HEK293 (cell line): ENCODE data around the gene TMEM203.

ENCODE experiments used
- AEBP2 ChIP-seq: fragments of 450-650 bp; formaldehyde crosslinking; IDR thresholded peaks from 2 replicates; pipeline ENCODE4 v1.5.1; 2016; ENCODE audit warnings: missing biosample characterization, missing genetic modification characterization, borderline replicate concordance
- EGR2 ChIP-seq: fragments of 450-650 bp; formaldehyde crosslinking; IDR thresholded peaks from 2 replicates; pipeline ENCODE4 v1.5.1; 2016; ENCODE audit warnings: low read depth, missing biosample characterization, missing genetic modification characterization
- GLI2 ChIP-seq: fragments of 450-650 bp; formaldehyde crosslinking; IDR thresholded peaks from 2 replicates; pipeline ENCODE4; 2017; ENCODE audit warnings: missing biosample characterization, missing genetic modification characterization, low read depth, borderline replicate concordance
- KLF17 ChIP-seq: fragments of 450-650 bp; formaldehyde crosslinking; IDR thresholded peaks from 2 replicates; pipeline ENCODE4 v1.5.1; 2016; ENCODE audit warnings: missing biosample characterization, missing genetic modification characterization
- MEIS1 ChIP-seq: sonication (generic); formaldehyde crosslinking; IDR thresholded peaks from 2 replicates; pipeline ENCODE4 v1.8.1; 2022; ENCODE audit warnings: missing genetic modification reagents, mild to moderate bottlenecking, borderline replicate concordance
- SALL2 ChIP-seq: fragments of 450-650 bp; formaldehyde crosslinking; IDR thresholded peaks from 2 replicates; pipeline ENCODE4 v1.5.0; 2017; ENCODE audit warnings: missing biosample characterization, mild to moderate bottlenecking, missing genetic modification characterization, borderline replicate concordance
- SP3 ChIP-seq: fragments of 450-650 bp; formaldehyde crosslinking; IDR thresholded peaks from 2 replicates; pipeline ENCODE4 v1.5.1; 2016; ENCODE audit warnings: missing biosample characterization, missing genetic modification characterization
- ZBTB49 ChIP-seq: fragments of 450-650 bp; formaldehyde crosslinking; IDR thresholded peaks from 2 replicates; pipeline ENCODE4 v1.5.1; 2016; ENCODE audit warnings: missing biosample characterization, missing genetic modification characterization, low read depth
- ZBTB7A ChIP-seq: fragments of 450-650 bp; formaldehyde crosslinking; IDR thresholded peaks from 2 replicates; pipeline ENCODE4 v1.5.1; 2016; ENCODE audit warnings: low read depth, missing biosample characterization, missing genetic modification characterization
- ZFHX2 ChIP-seq: fragments of 450-650 bp; formaldehyde crosslinking; conservative IDR thresholded peaks from 2 replicates; pipeline ENCODE4 v1.5.1; 2016; ENCODE audit warnings: missing biosample characterization, missing genetic modification characterization
- ZFP3 ChIP-seq: fragments of 450-650 bp; formaldehyde crosslinking; IDR thresholded peaks from 2 replicates; pipeline ENCODE4 v1.5.1; 2016; ENCODE audit warnings: low read depth, missing biosample characterization, missing genetic modification characterization
- ZNF133 ChIP-seq: fragments of 450-650 bp; formaldehyde crosslinking; IDR thresholded peaks from 2 replicates; pipeline ENCODE4 v1.5.1; 2016; ENCODE audit warnings: missing biosample characterization, missing genetic modification characterization
- ZNF169 ChIP-seq: fragments of 450-650 bp; formaldehyde crosslinking; IDR thresholded peaks from 2 replicates; pipeline ENCODE4 v1.5.1; 2016; ENCODE audit warnings: missing biosample characterization, missing genetic modification characterization
- ZNF184 ChIP-seq: fragments of 450-650 bp; IDR thresholded peaks from 2 replicates; pipeline ENCODE4 v1.5.1; 2018; ENCODE audit warnings: missing biosample characterization, mild to moderate bottlenecking, missing genetic modification characterization
- ZNF302 ChIP-seq: fragments of 450-650 bp; formaldehyde crosslinking; IDR thresholded peaks from 2 replicates; pipeline ENCODE4 v1.5.1; 2016; ENCODE audit warnings: missing biosample characterization, missing genetic modification characterization, low read depth
- ZNF324 ChIP-seq: fragments of 450-650 bp; formaldehyde crosslinking; IDR thresholded peaks from 2 replicates; pipeline ENCODE4 v1.5.1; 2016; ENCODE audit warnings: missing biosample characterization, missing genetic modification characterization
- ZNF391 ChIP-seq: fragments of 450-650 bp; formaldehyde crosslinking; IDR thresholded peaks from 2 replicates; pipeline ENCODE4 v1.5.1; 2016; ENCODE audit warnings: low read depth, missing biosample characterization, missing genetic modification characterization, borderline replicate concordance
- ZNF398 ChIP-seq: fragments of 450-650 bp; formaldehyde crosslinking; IDR thresholded peaks from 2 replicates; pipeline ENCODE4 v1.5.1; 2017; ENCODE audit warnings: missing biosample characterization, missing genetic modification characterization
- ZNF433 ChIP-seq: fragments of 450-650 bp; formaldehyde crosslinking; IDR thresholded peaks from 2 replicates; pipeline ENCODE4 v1.5.1; 2016; ENCODE audit warnings: missing biosample characterization, missing genetic modification characterization, low read depth
- ZNF510 ChIP-seq: fragments of 450-650 bp; formaldehyde crosslinking; IDR thresholded peaks from 2 replicates; pipeline ENCODE4 v1.5.1; 2018; ENCODE audit warnings: mild to moderate bottlenecking, missing genetic modification characterization, missing biosample characterization; ENCODE audit not compliant: insufficient replicate concordance
- ZNF544 ChIP-seq: fragments of 450-650 bp; formaldehyde crosslinking; IDR thresholded peaks from 2 replicates; pipeline ENCODE4 v1.5.0; 2017; ENCODE audit warnings: missing biosample characterization, missing genetic modification characterization
- ZNF560 ChIP-seq: fragments of 450-650 bp; formaldehyde crosslinking; IDR thresholded peaks from 2 replicates; pipeline ENCODE4 v1.5.1; 2017; ENCODE audit warnings: missing biosample characterization, missing genetic modification characterization, borderline replicate concordance
- ZNF596 ChIP-seq: fragments of 450-650 bp; IDR thresholded peaks from 2 replicates; pipeline ENCODE4 v1.5.0; 2018; ENCODE audit warnings: missing biosample characterization, mild to moderate bottlenecking, missing genetic modification characterization, moderate library complexity
- ZNF610 ChIP-seq: fragments of 450-650 bp; formaldehyde crosslinking; IDR thresholded peaks from 2 replicates; pipeline ENCODE4 v1.5.1; 2016; ENCODE audit warnings: missing biosample characterization, missing genetic modification characterization, borderline replicate concordance
- ZNF623 ChIP-seq: fragments of 450-650 bp; formaldehyde crosslinking; IDR thresholded peaks from 2 replicates; pipeline ENCODE4 v1.5.1; 2016; ENCODE audit warnings: missing biosample characterization, missing genetic modification characterization
- ZNF626 ChIP-seq: fragments of 450-650 bp; sonication (Bioruptor Pico); formaldehyde crosslinking; IDR thresholded peaks from 2 replicates; pipeline ENCODE4 v1.5.1; 2018; ENCODE audit warnings: missing biosample characterization, missing genetic modification characterization, inconsistent platforms
- ZNF658 ChIP-seq: fragments of 450-650 bp; formaldehyde crosslinking; IDR thresholded peaks from 2 replicates; pipeline ENCODE4; 2016; ENCODE audit warnings: missing biosample characterization, missing genetic modification characterization
- ZNF660 ChIP-seq: fragments of 450-650 bp; IDR thresholded peaks from 2 replicates; pipeline ENCODE4 v1.5.1; 2018; ENCODE audit warnings: missing biosample characterization, mild to moderate bottlenecking, missing genetic modification characterization
- ZNF747 ChIP-seq: fragments of 450-650 bp; formaldehyde crosslinking; IDR thresholded peaks from 2 replicates; pipeline ENCODE4 v1.5.1; 2016; ENCODE audit warnings: missing biosample characterization, missing genetic modification characterization
- ZNF76 ChIP-seq: fragments of 450-650 bp; formaldehyde crosslinking; IDR thresholded peaks from 2 replicates; pipeline ENCODE4; 2016; ENCODE audit warnings: low read depth, missing biosample characterization, missing genetic modification characterization, borderline replicate concordance
- ZNF843 ChIP-seq: fragments of 450-650 bp; formaldehyde crosslinking; IDR thresholded peaks from 2 replicates; pipeline ENCODE4 v1.5.1; 2016; ENCODE audit warnings: missing biosample characterization, missing genetic modification characterization
- ZSCAN18 ChIP-seq: fragments of 450-650 bp; formaldehyde crosslinking; IDR thresholded peaks from 2 replicates; pipeline ENCODE4 v1.5.1; 2016; ENCODE audit warnings: missing biosample characterization, missing genetic modification characterization

The TMEM203 gene

GRCh38 chr9:137223078-137223970 lies 17.9 kb upstream of the TMEM203 start (continued):
- TF ChIP-seq ZNF510 (tag by site-specific recombination) (no peak), ZNF398 (tag by site-specific recombination) (no peak), ZNF302 (no peak), ZBTB49 (tag by site-specific recombination) (no peak), ZNF747 (tag by site-specific recombination) (no peak), ZNF623 (tag by site-specific recombination) (no peak), ZNF324 (no peak; the same call in 1 of the 2 replicates), ZNF626 (tag by site-specific recombination) (no peak), ZFHX2 (tag by site-specific recombination) (peak; percentile 31), ZNF433 (tag by site-specific recombination) (no peak), ZNF658 (tag by site-specific recombination) (no peak), ZNF843 (0 out of 2 replicates have a peak, but pooled peaks have one; percentile 43), ZNF76 (tag by site-specific recombination) (peak; percentile 84), ZFP3 (no peak), SP3 (tag by site-specific recombination) (peak; percentile 76), ZNF544 (tag by site-specific recombination) (no peak), ZNF133 (tag by site-specific recombination) (no peak), EGR2 (peak; percentile 52), ZNF560 (tag by site-specific recombination) (no peak), ZSCAN18 (no peak), GLI2 (tag by site-specific recombination) (no peak), ZNF184 (tag by site-specific recombination) (no peak), SALL2 (no peak), KLF17 (tag by site-specific recombination) (no peak), ZNF610 (no peak), ZNF169 (tag by site-specific recombination) (no peak), ZNF391 (tag by site-specific recombination) (no peak), ZBTB7A (tag by site-specific recombination) (peak; percentile 46; the same call in 1 of the 2 replicates), MEIS1 (CRISPR knock-in tag) (0 out of 2 replicates have a peak, but pooled peaks have one; percentile 30), ZNF596 (tag by site-specific recombination) (no peak), ZNF660 (tag by site-specific recombination) (peak; percentile 71; the same call in 1 of the 2 replicates), AEBP2 (tag by site-specific recombination) (no peak)
